ENCODE results near the gene CCDC196. TPM values are rescaled to one million over a fixed set of nuclear protein-coding genes. Genes with fewer than 3 reads are reported as not detected.

Gene CCDC196
- total RNA-seq (2021) (not detected in 3 replicates), Bru-seq, nascent RNA (not detected)
- long read RNA-seq, experiment 1 = 0 reads
- long read RNA-seq, experiment 2 = 0 reads
- long read RNA-seq, experiment 3 = 0 reads

GRCh38 chr14:66485910-66486421 is at the start of gene CCDC196:
Gene CCDC196 (plus strand): TSS chr14:66486371. CDS start chr14:66486503, 132 bp downstream.
- Mint-ChIP-seq H3K4me3 (no peak within 1 kb of the TSS), H3K9me3 (no peaks in the 10 kb centered on the region), H3K27me3 (ENCODE audit: low read depth) (peaks cover 3% of the 10 kb centered on the region; the same call in 1 of the 2 replicates), H3K4me1 (no peaks in the 10 kb centered on the region), H3K27ac (no peak within 1 kb of the TSS), H3K36me3 (no peaks in the 10 kb centered on the region)
- DNase-seq (ENCODE audit: low spot score) = no peak
- ChIA-PET POLR2A (no interaction called here), CTCF (no interaction called here)
- ATAC-seq = no peak
- TF ChIP-seq IRF2 (CRISPR knock-in tag; IDR thresholded peaks at IDR 0.05; ENCODE audit: borderline replicate concordance, low read depth) = no peak
- no peak for TF ChIP-seq ATF1 (CRISPR knock-in tag; IDR thresholded peaks at IDR 0.05)
- TF ChIP-seq SMAD3 (CRISPR knock-in tag; IDR thresholded peaks at IDR 0.05; ENCODE audit: borderline replicate concordance) = no peak
- no peak for TF ChIP-seq ETV6 (CRISPR knock-in tag; IDR thresholded peaks at IDR 0.05)
- TF ChIP-seq ZNF281 (CRISPR knock-in tag; IDR thresholded peaks at IDR 0.05) = no peak
- TF ChIP-seq MAX (CRISPR knock-in tag; IDR thresholded peaks at IDR 0.05) = no peak
- TF ChIP-seq MYBL2 (CRISPR knock-in tag; IDR thresholded peaks at IDR 0.05) = no peak
- TF ChIP-seq NR1H2 (CRISPR knock-in tag; IDR thresholded peaks at IDR 0.05) = no peak
- no peak for TF ChIP-seq ZBTB43 (CRISPR knock-in tag; IDR thresholded peaks at IDR 0.05)
- no peak for TF ChIP-seq CREB1 (CRISPR knock-in tag; IDR thresholded peaks at IDR 0.05)
- no peak for TF ChIP-seq PREB (CRISPR knock-in tag; IDR thresholded peaks at IDR 0.05; ENCODE audit: borderline replicate concordance)
- no peak for TF ChIP-seq PRDM15 (CRISPR knock-in tag; IDR thresholded peaks at IDR 0.05)
- TF ChIP-seq USF1 (CRISPR knock-in tag; IDR thresholded peaks at IDR 0.05) = no peak
- no peak for TF ChIP-seq ERG (CRISPR knock-in tag; IDR thresholded peaks at IDR 0.05)
- no peak for TF ChIP-seq IRF1 (CRISPR knock-in tag; IDR thresholded peaks at IDR 0.05)
- no peak for TF ChIP-seq ZNF263 (CRISPR knock-in tag; IDR thresholded peaks at IDR 0.05; ENCODE audit: low read depth)
- no peak for TF ChIP-seq USF2 (CRISPR knock-in tag; IDR thresholded peaks at IDR 0.05)

Measured in WTC11 (cell line).